Measurements from ENCODE around the gene KBTBD12.
"Not testable (repeated sequence)": the region's sequence is repeated elsewhere in the genome, so short reads cannot be mapped to it uniquely, and the experiment has no call there.

Gene KBTBD12

DNA sequence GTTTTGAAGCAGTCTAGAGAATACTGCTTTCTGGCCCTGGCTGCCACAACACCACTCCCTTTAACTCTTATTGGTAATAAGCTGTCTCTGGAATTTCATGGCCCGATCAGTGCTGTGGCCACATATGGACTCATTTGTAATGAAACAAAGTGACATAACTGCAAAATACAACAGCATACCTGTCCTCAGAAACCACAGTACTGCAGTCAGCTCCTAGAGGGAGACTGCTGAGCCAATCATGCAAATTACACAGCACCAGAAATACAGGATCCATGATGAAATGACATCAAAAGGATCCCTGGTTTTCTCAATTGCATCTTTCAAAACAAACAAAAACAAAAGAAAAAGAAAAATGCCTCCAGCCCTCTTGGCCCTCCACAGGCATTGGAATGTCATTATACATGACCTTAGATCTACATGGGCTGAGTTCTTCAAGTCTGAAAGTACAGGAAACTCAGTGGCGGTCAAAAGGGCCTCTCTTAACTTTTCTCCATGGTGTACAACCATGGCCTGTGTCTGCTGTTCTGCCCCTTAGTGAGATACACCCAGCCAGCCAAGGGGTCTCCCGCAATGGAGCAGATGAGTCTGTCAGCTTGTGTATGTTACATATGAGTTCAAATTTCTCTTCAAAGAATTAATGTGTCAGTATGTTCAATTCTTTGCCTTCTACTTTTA is 24.9 kb upstream of the KBTBD12 start:
- Mint-ChIP-seq H3K4me3 (no peak overlapping the region), H3K27me3 (ENCODE audit: low read depth) (no peaks in the 10 kb centered on the region), H3K36me3 (ENCODE audit: low read depth) (peaks cover 5% of the 10 kb centered on the region), H3K9me3 (peaks cover 25% of the 10 kb centered on the region), H3K4me1 (ENCODE audit: low read depth) (peaks cover 8% of the 10 kb centered on the region), H3K27ac (peak overlapping the region; percentile 12)

DNA sequence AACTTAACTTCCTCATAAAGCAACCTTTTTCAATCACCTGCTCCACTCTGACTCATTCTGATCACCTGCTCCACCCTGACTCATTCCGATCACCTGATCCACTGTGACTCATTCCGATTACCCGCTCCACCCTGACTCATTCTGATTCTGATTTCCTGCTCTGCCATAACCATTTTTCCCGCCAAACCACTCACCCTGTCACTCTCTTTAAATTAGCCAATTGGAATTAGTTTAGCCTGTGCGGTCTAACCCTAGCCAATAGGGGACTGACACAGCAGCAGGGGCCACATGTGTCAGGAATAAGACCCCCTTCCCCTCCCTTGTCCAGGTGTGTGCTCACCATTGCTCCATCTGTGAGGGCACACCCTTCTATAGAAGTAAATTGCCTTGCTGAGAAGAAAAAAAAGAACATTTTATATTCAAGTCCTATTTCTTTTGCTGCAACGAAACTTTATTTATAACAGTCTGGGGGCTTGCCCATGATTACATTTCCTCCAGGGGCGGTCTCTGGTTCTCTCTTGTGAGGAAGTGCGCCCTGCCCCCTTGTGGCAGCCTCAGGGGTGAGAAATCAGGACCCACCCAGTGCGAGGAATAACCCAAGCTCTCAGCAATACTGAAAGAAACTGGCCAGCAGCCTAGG is 24.3 kb upstream of the KBTBD12 start:
- not testable (repeated sequence) for H3K27me3 Mint-ChIP-seq (ENCODE audit: low read depth); H3K36me3 Mint-ChIP-seq (ENCODE audit: low read depth); H3K4me1 Mint-ChIP-seq (ENCODE audit: low read depth); H3K4me3 Mint-ChIP-seq
- Mint-ChIP-seq H3K9me3 (peaks cover 25% of the 10 kb centered on the region), H3K27ac (peak overlapping the region; percentile 12)

DNA sequence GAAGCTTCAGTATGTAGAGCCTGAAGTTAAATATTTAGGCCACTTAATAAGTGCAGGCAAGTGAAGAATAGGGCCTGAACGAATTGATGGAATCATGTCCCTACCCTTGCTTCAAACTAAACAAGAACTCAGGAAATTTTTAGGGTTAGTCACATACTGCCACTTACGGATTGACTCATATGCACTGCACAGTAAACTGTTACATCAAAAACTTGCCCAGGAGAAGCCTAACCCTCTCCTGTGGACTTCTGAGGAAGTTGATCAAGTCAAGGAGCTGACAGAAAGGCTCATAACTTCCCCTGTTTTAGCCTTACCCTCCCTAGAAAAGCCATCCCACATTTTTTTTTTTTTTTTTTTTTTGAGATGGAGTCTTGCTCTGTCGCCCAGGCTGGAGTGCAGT is 20.6 kb upstream of the KBTBD12 start:
- H3K27me3 Mint-ChIP-seq (ENCODE audit: low read depth): no peaks in the 10 kb centered on the region
- no peak overlapping the region for H3K27ac Mint-ChIP-seq
- no peak overlapping the region for H3K4me3 Mint-ChIP-seq
- H3K36me3 Mint-ChIP-seq (ENCODE audit: low read depth): peaks cover 5% of the 10 kb centered on the region
- peaks cover 25% of the 10 kb centered on the region for H3K9me3 Mint-ChIP-seq
- H3K4me1 Mint-ChIP-seq (ENCODE audit: low read depth): peaks cover 6% of the 10 kb centered on the region

- H3K4me3 Mint-ChIP-seq: no peak overlapping the region
- no peaks in the 10 kb centered on the region for H3K4me1 Mint-ChIP-seq (ENCODE audit: low read depth)
- H3K27ac Mint-ChIP-seq: no peak overlapping the region
- H3K27me3 Mint-ChIP-seq (ENCODE audit: low read depth): peaks cover 6% of the 10 kb centered on the region
- no peaks in the 10 kb centered on the region for H3K36me3 Mint-ChIP-seq (ENCODE audit: low read depth)
- peaks cover 3% of the 10 kb centered on the region for H3K9me3 Mint-ChIP-seq
These were observed 15.8 kb upstream of the KBTBD12 start for GRCh38 chr3:127899200-127899599.

DNA sequence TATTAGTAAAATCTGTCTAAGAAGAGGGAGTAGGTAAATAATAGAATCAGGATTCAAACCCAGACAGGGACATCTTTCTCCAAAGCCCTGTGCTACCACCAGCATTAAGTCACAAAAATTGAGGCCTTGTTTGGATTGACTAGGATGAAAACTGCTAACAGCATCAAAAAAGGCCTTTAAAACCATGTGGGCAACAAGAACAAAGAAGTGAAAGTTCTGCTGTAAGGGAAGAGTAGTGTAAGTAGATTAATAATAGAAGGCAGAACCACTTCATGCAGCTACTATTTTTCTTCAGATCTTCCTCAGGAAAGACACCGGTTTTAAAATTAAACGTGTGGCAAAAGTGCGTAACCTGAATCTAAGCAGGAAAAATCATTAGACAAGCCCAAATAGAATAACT is 15.3 kb upstream of the KBTBD12 start:
- Mint-ChIP-seq H3K4me3 (no peak overlapping the region), H3K4me1 (ENCODE audit: low read depth) (no peaks in the 10 kb centered on the region), H3K36me3 (ENCODE audit: low read depth) (no peaks in the 10 kb centered on the region), H3K27me3 (ENCODE audit: low read depth) (peaks cover 7% of the 10 kb centered on the region), H3K9me3 (peaks cover 4% of the 10 kb centered on the region), H3K27ac (no peak overlapping the region)

- no peaks in the 10 kb centered on the region for H3K36me3 Mint-ChIP-seq (ENCODE audit: low read depth)
- no peak overlapping the region for H3K27ac Mint-ChIP-seq
- H3K4me3 Mint-ChIP-seq: no peak overlapping the region
- no peaks in the 10 kb centered on the region for H3K4me1 Mint-ChIP-seq (ENCODE audit: low read depth)
- peaks cover 7% of the 10 kb centered on the region for H3K27me3 Mint-ChIP-seq (ENCODE audit: low read depth)
- peaks cover 4% of the 10 kb centered on the region for H3K9me3 Mint-ChIP-seq
These were observed 14.5 kb upstream of the KBTBD12 start for GRCh38 chr3:127900536-127900935.

DNA sequence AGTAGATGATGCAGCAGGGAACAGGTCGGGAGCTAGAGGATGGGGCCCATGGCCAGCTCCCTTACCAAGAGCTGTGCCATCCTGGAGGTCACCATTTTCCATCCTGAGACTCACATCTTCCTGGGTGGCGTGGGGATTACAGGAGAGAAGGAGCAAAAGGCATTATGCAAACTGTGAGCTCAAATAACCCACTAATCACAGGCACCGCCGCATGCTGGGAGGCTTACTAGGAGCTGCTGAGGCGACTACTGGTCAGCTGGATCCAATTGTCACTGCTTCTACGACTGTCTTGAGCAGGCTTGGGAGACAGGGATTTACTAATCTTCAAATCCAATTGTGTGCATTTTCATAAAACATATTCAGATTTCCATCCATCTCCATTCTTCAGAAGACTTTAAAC is 12.5 kb upstream of the KBTBD12 start:
- H3K9me3 Mint-ChIP-seq: peaks cover 4% of the 10 kb centered on the region
- H3K27ac Mint-ChIP-seq: no peak overlapping the region
- peaks cover 7% of the 10 kb centered on the region for H3K27me3 Mint-ChIP-seq (ENCODE audit: low read depth)
- no peaks in the 10 kb centered on the region for H3K4me1 Mint-ChIP-seq (ENCODE audit: low read depth)
- H3K36me3 Mint-ChIP-seq (ENCODE audit: low read depth): no peaks in the 10 kb centered on the region
- no peak overlapping the region for H3K4me3 Mint-ChIP-seq

- peaks cover 4% of the 10 kb centered on the region for H3K9me3 Mint-ChIP-seq
- no peaks in the 10 kb centered on the region for H3K36me3 Mint-ChIP-seq (ENCODE audit: low read depth)
- H3K4me3 Mint-ChIP-seq: no peak overlapping the region
- no peaks in the 10 kb centered on the region for H3K4me1 Mint-ChIP-seq (ENCODE audit: low read depth)
- H3K27ac Mint-ChIP-seq: no peak overlapping the region
- H3K27me3 Mint-ChIP-seq (ENCODE audit: low read depth): peaks cover 7% of the 10 kb centered on the region
These were observed 11.2 kb upstream of the KBTBD12 start for GRCh38 chr3:127903611-127904375.

- H3K4me3 Mint-ChIP-seq: no peak overlapping the region
- no peaks in the 10 kb centered on the region for H3K4me1 Mint-ChIP-seq (ENCODE audit: low read depth)
- H3K36me3 Mint-ChIP-seq (ENCODE audit: low read depth): no peaks in the 10 kb centered on the region
- peaks cover 4% of the 10 kb centered on the region for H3K9me3 Mint-ChIP-seq
- H3K27me3 Mint-ChIP-seq (ENCODE audit: low read depth): peaks cover 7% of the 10 kb centered on the region
- H3K27ac Mint-ChIP-seq: no peak overlapping the region
These were observed 9.5 kb upstream of the KBTBD12 start for GRCh38 chr3:127905556-127905955.

- not testable (repeated sequence) for H3K9me3 Mint-ChIP-seq; H3K36me3 Mint-ChIP-seq (ENCODE audit: low read depth); H3K27ac Mint-ChIP-seq; H3K4me3 Mint-ChIP-seq; H3K4me1 Mint-ChIP-seq (ENCODE audit: low read depth)
- H3K27me3 Mint-ChIP-seq (ENCODE audit: low read depth): peaks cover 11% of the 10 kb centered on the region
These were observed 8.4 kb upstream of the KBTBD12 start for GRCh38 chr3:127906653-127907052.

DNA sequence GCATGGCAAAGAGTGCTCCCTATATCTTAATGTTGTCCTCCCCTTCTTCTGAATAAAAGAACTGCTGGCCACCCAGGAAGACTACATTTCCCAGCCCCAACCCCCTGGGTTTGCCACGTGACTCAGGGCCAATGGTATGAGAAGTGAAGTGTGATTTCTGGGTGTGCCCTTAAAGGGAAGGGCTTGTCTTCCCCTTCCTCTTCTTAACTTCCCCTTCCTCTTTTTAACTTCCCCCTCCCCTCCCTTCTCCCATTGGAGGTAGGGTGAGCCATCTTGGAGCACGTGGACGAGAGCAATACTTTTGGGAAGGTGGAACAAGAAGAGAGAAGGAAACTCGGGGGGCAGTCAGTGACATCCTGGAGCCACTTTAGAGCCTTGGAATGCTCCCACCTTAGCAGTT is 6.8 kb upstream of the KBTBD12 start:
- peaks cover 11% of the 10 kb centered on the region for H3K27me3 Mint-ChIP-seq (ENCODE audit: low read depth)

DNA sequence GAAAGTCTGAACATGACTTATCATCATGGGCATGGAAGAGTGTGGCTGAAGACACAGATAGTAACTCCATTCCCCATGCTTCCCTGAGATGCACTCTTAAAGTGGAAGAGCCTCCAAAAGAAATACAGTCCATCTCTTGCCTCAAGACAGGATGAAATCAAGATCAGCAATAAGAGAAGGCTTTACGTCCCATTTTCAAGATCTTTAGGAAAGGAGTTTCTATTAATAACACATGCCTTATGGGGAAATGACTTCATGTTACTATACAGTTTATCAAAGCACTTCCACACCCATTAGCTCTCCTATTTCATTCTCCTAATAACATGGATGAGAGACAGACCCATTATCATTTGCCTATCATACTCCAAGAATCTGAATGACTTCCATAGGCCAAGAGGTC is 6.1 kb upstream of the KBTBD12 start:
- H3K27ac Mint-ChIP-seq: no peak overlapping the region
- no peak overlapping the region for H3K4me3 Mint-ChIP-seq
- peaks cover 4% of the 10 kb centered on the region for H3K9me3 Mint-ChIP-seq
- no peaks in the 10 kb centered on the region for H3K4me1 Mint-ChIP-seq (ENCODE audit: low read depth)
- H3K36me3 Mint-ChIP-seq (ENCODE audit: low read depth): no peaks in the 10 kb centered on the region
- peaks cover 17% of the 10 kb centered on the region for H3K27me3 Mint-ChIP-seq (ENCODE audit: low read depth)

More for the DNA sequence above, 6.8 kb upstream of the KBTBD12 start:
- Mint-ChIP-seq H3K4me3 (no peak overlapping the region), H3K27ac (no peak overlapping the region), H3K9me3 (peaks cover 4% of the 10 kb centered on the region), H3K36me3 (ENCODE audit: low read depth) (no peaks in the 10 kb centered on the region), H3K4me1 (ENCODE audit: low read depth) (no peaks in the 10 kb centered on the region)

DNA sequence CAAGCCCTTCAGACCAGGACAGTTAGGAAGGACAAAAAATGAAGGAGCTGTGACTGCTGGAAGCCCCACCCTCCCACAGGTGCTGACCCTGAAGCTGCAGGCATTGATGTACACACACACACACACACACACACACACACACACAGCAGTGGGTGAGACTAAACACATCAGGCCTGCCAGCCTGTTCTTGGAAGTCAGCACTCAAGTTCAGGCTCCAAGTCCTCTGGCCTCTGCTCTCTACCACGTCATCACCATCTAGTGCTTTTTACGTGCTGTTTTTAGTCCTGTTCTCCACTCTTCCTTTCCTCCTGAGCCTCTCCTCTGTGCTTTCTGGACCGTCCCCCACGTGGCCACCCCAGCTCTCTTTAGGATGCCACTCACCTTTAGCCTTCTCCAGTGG is 5.4 kb upstream of the KBTBD12 start:
- Mint-ChIP-seq H3K4me3 (no peak overlapping the region), H3K27ac (no peak overlapping the region), H3K4me1 (ENCODE audit: low read depth) (peaks cover under 1% of the 10 kb centered on the region), H3K27me3 (ENCODE audit: low read depth) (peaks cover 20% of the 10 kb centered on the region), H3K9me3 (no peaks in the 10 kb centered on the region), H3K36me3 (ENCODE audit: low read depth) (no peaks in the 10 kb centered on the region)

GRCh38 chr3:127911421-127911931 is 3.6 kb upstream of the KBTBD12 start:
- H3K36me3 Mint-ChIP-seq (ENCODE audit: low read depth): no peaks in the 10 kb centered on the region
- no peaks in the 10 kb centered on the region for H3K9me3 Mint-ChIP-seq
- H3K27me3 Mint-ChIP-seq (ENCODE audit: low read depth): peaks cover 34% of the 10 kb centered on the region
- H3K4me1 Mint-ChIP-seq (ENCODE audit: low read depth): peaks cover 4% of the 10 kb centered on the region
- no peak overlapping the region for H3K27ac Mint-ChIP-seq
- no peak overlapping the region for H3K4me3 Mint-ChIP-seq

- not testable (repeated sequence) for H3K4me3 Mint-ChIP-seq; H3K4me1 Mint-ChIP-seq (ENCODE audit: low read depth); H3K36me3 Mint-ChIP-seq (ENCODE audit: low read depth); H3K9me3 Mint-ChIP-seq; H3K27ac Mint-ChIP-seq
- peaks cover 45% of the 10 kb centered on the region for H3K27me3 Mint-ChIP-seq (ENCODE audit: low read depth)
These were observed 1.2 kb upstream of the KBTBD12 start for GRCh38 chr3:127913841-127914240.

Data from T-helper 1 cell treated with Interleukin-12 subunit alpha and Interleukin-12 subunit beta and Interleukin-4 antibody, amounts not matched to agents 30 μg/mL and 1 μg/mL, for 36 hours (primary cell).